GM18867 (cell line): ENCODE measurements around the gene ATP6V0B.

Experiments
- ATAC-seq: cut with Tn5 transposase; IDR thresholded peaks from one replicate; pipeline ENCODE4 v1.9.1; 2021; ENCODE audit warnings: mild to moderate bottlenecking, moderate library complexity; ENCODE audit not compliant: unreplicated experiment

The ATP6V0B gene

GRCh38 chr1:44024903-44025525 is 50.3 kb downstream of the ATP6V0B start:
- ATAC-seq = no peak

DNA sequence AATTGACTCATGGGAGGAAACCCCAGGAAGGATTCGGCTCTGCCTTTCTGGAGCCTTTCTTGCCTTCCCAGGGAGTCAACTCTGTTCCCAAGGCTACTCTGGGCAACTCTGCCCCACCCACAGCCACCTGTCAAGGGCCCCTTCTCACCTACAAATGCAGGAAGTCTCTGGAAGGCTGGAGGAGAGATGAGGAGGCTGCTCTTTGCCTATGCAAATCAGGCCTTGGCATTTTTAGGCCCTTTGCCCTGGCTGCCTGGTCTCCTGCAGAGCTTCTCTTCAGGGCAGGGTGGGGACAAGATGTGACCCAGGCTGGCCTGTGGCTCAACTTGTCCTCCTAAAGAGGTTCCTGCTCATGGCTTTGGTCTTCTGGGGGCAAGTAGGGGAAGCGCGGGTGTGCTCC is 51.1 kb downstream of the ATP6V0B start:
- ATAC-seq = no peak

DNA sequence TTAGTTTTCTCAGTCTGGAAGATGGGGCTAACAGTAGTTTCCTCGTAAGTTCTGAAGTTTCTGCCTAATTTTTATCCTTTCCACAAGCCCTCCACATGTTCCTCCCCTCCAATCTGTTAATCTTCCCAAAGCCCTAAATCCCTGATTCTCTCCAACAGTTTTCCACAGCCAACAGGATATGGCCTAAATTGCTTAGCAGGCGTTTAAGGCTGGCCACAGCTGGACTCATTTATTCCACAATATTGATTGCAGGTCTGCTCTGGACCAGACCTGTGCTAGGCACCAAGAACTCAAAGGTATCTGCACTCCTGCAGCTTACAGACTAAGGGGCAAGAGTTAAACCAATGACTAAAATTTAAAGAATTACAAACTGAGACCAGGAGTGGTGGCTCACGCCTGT is 52.6 kb downstream of the ATP6V0B start:
- no peak for ATAC-seq
